ENCODE measurements around the gene TRIM38.
"Not testable (repeated sequence)": the region's sequence is repeated elsewhere in the genome, so short reads cannot be mapped to it uniquely, and the experiment has no call there.

The TRIM38 gene

GRCh38 chr6:25997921-25998320 lies 35.3 kb downstream of the TRIM38 start:
- DNase-seq (no peak), ATAC-seq (ENCODE audit: insufficient read depth, low read depth) (no peak)
- Histone ChIP-seq H3K9ac (ENCODE audit: low read depth, low read length) (no peak overlapping the region), H3K27me3 (ENCODE audit: insufficient read depth, low read length, poor library complexity) (no peaks in the 10 kb centered on the region), H3K79me2 (ENCODE audit: insufficient read depth, low read length) (no peaks in the 10 kb centered on the region), H3K4me1 (ENCODE audit: insufficient read depth, low read length) (peaks cover 18% of the 10 kb centered on the region), H3K9me3 (ENCODE audit: insufficient read depth, low read length, severe bottlenecking) (no peaks in the 10 kb centered on the region), H3K4me3 (ENCODE audit: low read depth in 1 of 2, low read length in 2 of 2) (no peak overlapping the region), H4K20me1 (ENCODE audit: insufficient read depth, low read length) (no peaks in the 10 kb centered on the region), H2AFZ (ENCODE audit: low read depth, low read length) (no peak overlapping the region), H3K27ac (ENCODE audit: low read length) (no peak overlapping the region), H3K4me2 (ENCODE audit: insufficient read depth, low read length) (no peak overlapping the region), H3K36me3 (ENCODE audit: insufficient read depth, low read length) (peaks cover 19% of the 10 kb centered on the region)
- TF ChIP-seq CTCF (IDR thresholded peaks at IDR 0.05; ENCODE audit: borderline replicate concordance, extremely low read depth, low read length, poor library complexity, severe bottlenecking) (no peak), EZH2 (IDR thresholded peaks at IDR 0.05; ENCODE audit: borderline replicate concordance, low read depth, low read length, severe bottlenecking) (no peak)

GRCh38 chr6:25998379-25998778 lies 35.8 kb downstream of the TRIM38 start:
- 0 out of 2 replicates have a peak, but pooled peaks cover 3% of the 10 kb centered on the region for H4K20me1 ChIP-seq (ENCODE audit: insufficient read depth, low read length)
- no peak overlapping the region for H2AFZ ChIP-seq (ENCODE audit: low read depth, low read length)
- peaks cover 19% of the 10 kb centered on the region for H3K36me3 ChIP-seq (ENCODE audit: insufficient read depth, low read length)
- TF ChIP-seq CTCF (IDR thresholded peaks at IDR 0.05; ENCODE audit: borderline replicate concordance, extremely low read depth, low read length, poor library complexity, severe bottlenecking) (no peak), EZH2 (IDR thresholded peaks at IDR 0.05; ENCODE audit: borderline replicate concordance, low read depth, low read length, severe bottlenecking) (no peak)
- no peak overlapping the region for H3K4me3 ChIP-seq (ENCODE audit: low read depth in 1 of 2, low read length in 2 of 2)
- no peaks in the 10 kb centered on the region for H3K79me2 ChIP-seq (ENCODE audit: insufficient read depth, low read length)
- no peak overlapping the region for H3K9ac ChIP-seq (ENCODE audit: low read depth, low read length)
- no peaks in the 10 kb centered on the region for H3K9me3 ChIP-seq (ENCODE audit: insufficient read depth, low read length, severe bottlenecking)
- ATAC-seq (ENCODE audit: insufficient read depth, low read depth) (no peak), DNase-seq (no peak)
- peaks cover 13% of the 10 kb centered on the region for H3K4me1 ChIP-seq (ENCODE audit: insufficient read depth, low read length)
- H3K27me3 ChIP-seq (ENCODE audit: insufficient read depth, low read length, poor library complexity), result no peaks in the 10 kb centered on the region
- H3K27ac ChIP-seq (ENCODE audit: low read length), result no peak overlapping the region
- no peak overlapping the region for H3K4me2 ChIP-seq (ENCODE audit: insufficient read depth, low read length)

- not testable (repeated sequence) for H3K9me3 ChIP-seq (ENCODE audit: insufficient read depth, low read length, severe bottlenecking); H3K9ac ChIP-seq (ENCODE audit: low read depth, low read length); H3K4me1 ChIP-seq (ENCODE audit: insufficient read depth, low read length); DNase-seq; H3K4me2 ChIP-seq (ENCODE audit: insufficient read depth, low read length); ATAC-seq (ENCODE audit: insufficient read depth, low read depth); H3K27me3 ChIP-seq (ENCODE audit: insufficient read depth, low read length, poor library complexity); H3K27ac ChIP-seq (ENCODE audit: low read length); H3K79me2 ChIP-seq (ENCODE audit: insufficient read depth, low read length); H2AFZ ChIP-seq (ENCODE audit: low read depth, low read length); H4K20me1 ChIP-seq (ENCODE audit: insufficient read depth, low read length); H3K4me3 ChIP-seq (ENCODE audit: low read depth in 1 of 2, low read length in 2 of 2)
- H3K36me3 ChIP-seq (ENCODE audit: insufficient read depth, low read length), result peaks cover 19% of the 10 kb centered on the region
Observed at GRCh38 chr6:25999225-25999624, 36.6 kb downstream of the TRIM38 start.

GRCh38 chr6:26000366-26001144 lies 38.0 kb downstream of the TRIM38 start:
- no peak for TF ChIP-seq CTCF (IDR thresholded peaks at IDR 0.05; ENCODE audit: borderline replicate concordance, extremely low read depth, low read length, poor library complexity, severe bottlenecking)
- TF ChIP-seq EZH2 (IDR thresholded peaks at IDR 0.05; ENCODE audit: borderline replicate concordance, low read depth, low read length, severe bottlenecking), result no peak
- H3K27me3 ChIP-seq (ENCODE audit: insufficient read depth, low read length, poor library complexity), result no peaks in the 10 kb centered on the region
- ATAC-seq (ENCODE audit: insufficient read depth, low read depth), result no peak
- H3K4me1 ChIP-seq (ENCODE audit: insufficient read depth, low read length), result no peaks in the 10 kb centered on the region
- DNase-seq, result no peak
- H3K79me2 ChIP-seq (ENCODE audit: insufficient read depth, low read length), result no peaks in the 10 kb centered on the region
- H2AFZ ChIP-seq (ENCODE audit: low read depth, low read length), result no peak overlapping the region
- H4K20me1 ChIP-seq (ENCODE audit: insufficient read depth, low read length), result 0 out of 2 replicates have a peak, but pooled peaks cover 4% of the 10 kb centered on the region
- H3K4me2 ChIP-seq (ENCODE audit: insufficient read depth, low read length), result no peak overlapping the region
- peaks cover 19% of the 10 kb centered on the region for H3K36me3 ChIP-seq (ENCODE audit: insufficient read depth, low read length)
- no peak overlapping the region for H3K9ac ChIP-seq (ENCODE audit: low read depth, low read length)
- no peaks in the 10 kb centered on the region for H3K9me3 ChIP-seq (ENCODE audit: insufficient read depth, low read length, severe bottlenecking)
- no peak overlapping the region for H3K4me3 ChIP-seq (ENCODE audit: low read depth in 1 of 2, low read length in 2 of 2)
- no peak overlapping the region for H3K27ac ChIP-seq (ENCODE audit: low read length)

Data from DND-41 (cell line).